Endothelial cell (in vitro differentiated cells): Measurements from ENCODE around the gene ZC2HC1C. TPM values are rescaled to one million over a fixed set of nuclear protein-coding genes. Genes with fewer than 3 reads are reported as not detected.

Source experiments
- DNase-seq: peaks from one replicate; pipeline ENCODE4 v3.0.0; 2021; ENCODE audit warnings: low spot score
- H3K27ac Mint-ChIP-seq: one replicate; pipeline ENCODE4 v1.8.0; 2021; ENCODE audit warnings: mixed read lengths, inconsistent platforms; ENCODE audit not compliant: unreplicated experiment
- H3K27me3 Mint-ChIP-seq: one replicate; pipeline ENCODE4 v1.8.0; 2021; ENCODE audit warnings: mild to moderate bottlenecking, moderate library complexity, mixed read lengths, inconsistent platforms; ENCODE audit not compliant: unreplicated experiment
- H3K36me3 Mint-ChIP-seq: one replicate; pipeline ENCODE4 v1.8.0; 2021; ENCODE audit warnings: mild to moderate bottlenecking, low read depth, mixed read lengths, inconsistent platforms; ENCODE audit not compliant: unreplicated experiment
- H3K4me1 Mint-ChIP-seq: one replicate; pipeline ENCODE4 v1.8.0; 2021; ENCODE audit warnings: mild to moderate bottlenecking, mixed read lengths, inconsistent platforms; ENCODE audit not compliant: unreplicated experiment
- H3K4me3 Mint-ChIP-seq: one replicate; pipeline ENCODE4 v1.8.0; 2021; ENCODE audit warnings: mild to moderate bottlenecking, mixed read lengths, inconsistent platforms; ENCODE audit not compliant: unreplicated experiment
- H3K9me3 Mint-ChIP-seq: one replicate; pipeline ENCODE4 v1.8.0; 2021; ENCODE audit warnings: mixed read lengths, inconsistent platforms; ENCODE audit not compliant: unreplicated experiment
- total RNA-seq: library from RNA; stranded (reverse); fragmentation: NEBNext Ultra II Directional; extraction: Animal tissue kit (Norgen Biotek cat#: 25700); gene quantifications from one replicate; pipeline ENCODE4 v1.2.1, GENCODE V29; 2021; ENCODE audit not compliant: unreplicated experiment
- TF ChIP-seq, protein P1 (sequence below): fragments of 200-600 bp; sonication (generic); IDR thresholded peaks from one replicate; pipeline ENCODE4 v1.5.0; 2021; ENCODE audit warnings: antibody characterized with exemption; ENCODE audit not compliant: unreplicated experiment

ZC2HC1C gene
- total RNA-seq, 1 donor from 2014 or later, result 1.6 TPM

GRCh38 chr14:75096959-75097358 lies 27.5 kb downstream of the ZC2HC1C start:
- Mint-ChIP-seq H3K27ac (no peak overlapping the region), H3K9me3 (no peaks in the 10 kb centered on the region), H3K4me1 (no peaks in the 10 kb centered on the region), H3K36me3 (peaks cover 30% of the 10 kb centered on the region), H3K4me3 (no peak overlapping the region), H3K27me3 (peaks cover 2% of the 10 kb centered on the region)
- TF ChIP-seq, protein P1, sequence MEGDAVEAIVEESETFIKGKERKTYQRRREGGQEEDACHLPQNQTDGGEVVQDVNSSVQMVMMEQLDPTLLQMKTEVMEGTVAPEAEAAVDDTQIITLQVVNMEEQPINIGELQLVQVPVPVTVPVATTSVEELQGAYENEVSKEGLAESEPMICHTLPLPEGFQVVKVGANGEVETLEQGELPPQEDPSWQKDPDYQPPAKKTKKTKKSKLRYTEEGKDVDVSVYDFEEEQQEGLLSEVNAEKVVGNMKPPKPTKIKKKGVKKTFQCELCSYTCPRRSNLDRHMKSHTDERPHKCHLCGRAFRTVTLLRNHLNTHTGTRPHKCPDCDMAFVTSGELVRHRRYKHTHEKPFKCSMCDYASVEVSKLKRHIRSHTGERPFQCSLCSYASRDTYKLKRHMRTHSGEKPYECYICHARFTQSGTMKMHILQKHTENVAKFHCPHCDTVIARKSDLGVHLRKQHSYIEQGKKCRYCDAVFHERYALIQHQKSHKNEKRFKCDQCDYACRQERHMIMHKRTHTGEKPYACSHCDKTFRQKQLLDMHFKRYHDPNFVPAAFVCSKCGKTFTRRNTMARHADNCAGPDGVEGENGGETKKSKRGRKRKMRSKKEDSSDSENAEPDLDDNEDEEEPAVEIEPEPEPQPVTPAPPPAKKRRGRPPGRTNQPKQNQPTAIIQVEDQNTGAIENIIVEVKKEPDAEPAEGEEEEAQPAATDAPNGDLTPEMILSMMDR, result no peak
- DNase-seq, result no peak

GRCh38 chr14:75098212-75098611 lies 28.8 kb downstream of the ZC2HC1C start:
- H3K36me3 Mint-ChIP-seq, result peaks cover 34% of the 10 kb centered on the region
- TF ChIP-seq, protein P1, result no peak
- no peak for DNase-seq
- H3K27ac Mint-ChIP-seq, result no peak overlapping the region
- H3K27me3 Mint-ChIP-seq, result peaks cover 2% of the 10 kb centered on the region
- no peaks in the 10 kb centered on the region for H3K9me3 Mint-ChIP-seq
- H3K4me3 Mint-ChIP-seq, result peak overlapping the region; percentile 17
- no peaks in the 10 kb centered on the region for H3K4me1 Mint-ChIP-seq

- Mint-ChIP-seq H3K4me3 (no peak overlapping the region), H3K36me3 (peaks cover 34% of the 10 kb centered on the region)
Measured at GRCh38 chr14:75098682-75099081, 29.2 kb downstream of the ZC2HC1C start.

GRCh38 chr14:75101491-75101890 lies 32.0 kb downstream of the ZC2HC1C start:
- Mint-ChIP-seq H3K4me1 (no peaks in the 10 kb centered on the region), H3K27me3 (peaks cover 2% of the 10 kb centered on the region)

More at GRCh38 chr14:75098682-75099081, 29.2 kb downstream of the ZC2HC1C start:
- Mint-ChIP-seq H3K4me1 (no peaks in the 10 kb centered on the region), H3K27me3 (peaks cover 2% of the 10 kb centered on the region), H3K27ac (no peak overlapping the region), H3K9me3 (no peaks in the 10 kb centered on the region)
- TF ChIP-seq, protein P1, result no peak
- DNase-seq, result no peak

DNA sequence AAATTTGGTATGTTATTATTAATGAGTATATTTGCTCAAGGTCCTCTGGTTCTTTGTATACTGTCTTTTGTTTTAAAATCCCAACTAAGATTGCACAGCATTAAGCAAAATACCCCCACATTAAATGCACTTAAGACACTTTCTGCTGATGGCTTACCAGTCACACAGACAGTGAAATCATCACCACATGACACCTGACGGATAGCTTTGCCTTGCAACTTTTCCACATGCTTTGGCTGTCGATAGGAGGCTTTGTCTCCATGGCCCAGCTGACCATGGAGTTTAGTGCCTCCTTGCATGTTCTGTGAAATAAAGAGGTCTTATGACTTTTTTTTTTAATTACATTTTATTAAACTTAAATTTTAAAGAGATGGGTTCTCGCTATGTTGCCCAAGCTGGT lies 37.7 kb downstream of the ZC2HC1C start:
- peaks cover 36% of the 10 kb centered on the region for H3K36me3 Mint-ChIP-seq
- TF ChIP-seq, protein P1, result no peak
- H3K4me3 Mint-ChIP-seq, result no peak overlapping the region
- H3K4me1 Mint-ChIP-seq, result no peaks in the 10 kb centered on the region
- no peaks in the 10 kb centered on the region for H3K27me3 Mint-ChIP-seq
- no peak for DNase-seq
- no peak overlapping the region for H3K27ac Mint-ChIP-seq
- no peaks in the 10 kb centered on the region for H3K9me3 Mint-ChIP-seq

More at GRCh38 chr14:75101491-75101890, 32.0 kb downstream of the ZC2HC1C start:
- Mint-ChIP-seq H3K27ac (no peak overlapping the region), H3K9me3 (no peaks in the 10 kb centered on the region), H3K36me3 (peaks cover 30% of the 10 kb centered on the region), H3K4me3 (no peak overlapping the region)
- DNase-seq, result no peak
- TF ChIP-seq, protein P1, result no peak
